Testis (tissue), 2 donors: Measurements from ENCODE around the gene GOT1.

ENCODE experiments used
- CTCF ChIP-seq, 3 experiments: fragments of 450-650 bp in 2 of 3; fragments of 200-600 bp in 1 of 3; sonication (generic) in 1 of 3; IDR thresholded peaks; one replicate each; pipeline ENCODE4 v1.5.1; 2016 to 2019; ENCODE audit warnings: antibody characterized with exemption in 3 of 3, mild to moderate bottlenecking in 2 of 3, moderate library complexity in 1 of 3
- POLR2A ChIP-seq: fragments of 450-650 bp; IDR thresholded peaks from one replicate; pipeline ENCODE4 v1.6.1; 2017; ENCODE audit warnings: antibody characterized with exemption, mild to moderate bottlenecking, moderate library complexity

GRCh38 chr10:99364125-99364524 is 66.3 kb downstream of the GOT1 start:
- TF ChIP-seq CTCF (IDR thresholded peaks at IDR 0.05) = no peak
- TF ChIP-seq POLR2A = no peak
